GM19351 (cell line): ENCODE results near the gene STAMBP.
A peak's percentile ranks its signal among the peaks of the same experiment; 100 is the strongest.
"Not testable (repeated sequence)": the region's sequence is repeated elsewhere in the genome, so short reads cannot be mapped to it uniquely, and the experiment has no call there.

Experiments
- ATAC-seq: cut with Tn5 transposase; IDR thresholded peaks from one replicate; pipeline ENCODE4 v1.9.1; 2021; ENCODE audit warnings: mild to moderate bottlenecking, moderate library complexity; ENCODE audit not compliant: unreplicated experiment

STAMBP gene

GRCh38 chr2:73828818-73829570 is at the start of gene STAMBP:
TSS of gene STAMBP (plus strand) at chr2:73828961. CDS start at chr2:73830857, 1,896 bp downstream.
- peak; percentile 86 for ATAC-seq

- peak; percentile 98 for ATAC-seq
These were observed 49.1 kb upstream of the STAMBP start, which contains the start of gene DUSP11 for GRCh38 chr2:73779467-73780236. TSS of gene DUSP11 (minus strand) at chr2:73780103. CDS start at chr2:73779974, 129 bp downstream.

- no peak for ATAC-seq
These were observed 48.6 kb upstream of the STAMBP start for GRCh38 chr2:73780237-73780582.

GRCh38 chr2:73783402-73783801 is 45.4 kb upstream of the STAMBP start:
- not testable (repeated sequence) for ATAC-seq

GRCh38 chr2:73783883-73784282 is 44.9 kb upstream of the STAMBP start, which contains the start of gene C2orf78:
TSS of gene C2orf78 (plus strand) at chr2:73784183. CDS start at chr2:73784310, 127 bp downstream.
- not testable (repeated sequence) for ATAC-seq

- ATAC-seq = no peak
These were observed 16.9 kb upstream of the STAMBP start for GRCh38 chr2:73811878-73812277.

- ATAC-seq = no peak
These were observed 16.1 kb upstream of the STAMBP start for GRCh38 chr2:73812635-73813034.

GRCh38 chr2:73818296-73818695 is 10.5 kb upstream of the STAMBP start:
- ATAC-seq = no peak

- ATAC-seq = peak; percentile 81
These were observed 7.5 kb upstream of the STAMBP start for GRCh38 chr2:73821227-73821626.

GRCh38 chr2:73821669-73822068 is 7.1 kb upstream of the STAMBP start:
- no peak for ATAC-seq

GRCh38 chr2:73822276-73822675 is 6.5 kb upstream of the STAMBP start:
- no peak for ATAC-seq

GRCh38 chr2:73822991-73823390 is 5.8 kb upstream of the STAMBP start:
- no peak for ATAC-seq

- no peak for ATAC-seq
These were observed 5.3 kb upstream of the STAMBP start for GRCh38 chr2:73823416-73823815.

GRCh38 chr2:73823916-73824523 is 4.7 kb upstream of the STAMBP start:
- ATAC-seq = no peak

- no peak for ATAC-seq
These were observed 3.4 kb upstream of the STAMBP start for GRCh38 chr2:73825408-73825807.

- no peak for ATAC-seq
These were observed 1.7 kb upstream of the STAMBP start for GRCh38 chr2:73827018-73827417.

GRCh38 chr2:73827660-73828388 is 937 bp upstream of the STAMBP start:
- no peak for ATAC-seq

- no peak for ATAC-seq
These were observed 358 bp upstream of the STAMBP start for GRCh38 chr2:73828389-73828817.

- ATAC-seq = no peak
These were observed 2.2 kb downstream of the STAMBP start for GRCh38 chr2:73830871-73831401.

GRCh38 chr2:73832930-73833329 is 4.2 kb downstream of the STAMBP start:
- no peak for ATAC-seq
